ENCODE measurements around the gene YTHDC2. TPM values are rescaled to one million over a fixed set of nuclear protein-coding genes. Genes with fewer than 3 reads are reported as not detected.

Gene YTHDC2
- total and polyA plus RNA-seq, 8 donors, result 17.6 to 49.3 (median 40.5) TPM

DNA sequence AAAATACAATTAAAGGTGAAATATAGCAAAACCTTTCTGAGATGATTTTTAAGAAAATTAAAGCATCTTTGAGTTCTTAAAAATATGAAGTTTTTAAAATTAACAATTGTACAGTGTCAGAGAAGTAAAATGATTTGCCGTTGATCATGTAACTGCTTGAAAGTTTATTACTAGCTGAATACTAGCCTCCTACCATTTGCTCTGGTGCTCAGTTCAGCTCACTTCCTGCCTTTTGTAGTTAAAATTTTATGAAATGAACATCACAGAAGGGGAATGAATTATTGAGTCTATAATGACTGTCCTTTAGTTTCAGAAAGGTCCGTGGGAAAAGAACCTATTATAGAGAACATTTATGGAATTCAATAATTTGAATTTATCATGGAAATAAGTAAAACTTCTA lies 9.7 kb downstream of the YTHDC2 start:
- Histone ChIP-seq H3K9me3 (no peaks in the 10 kb centered on the region), H3K27ac (no peak overlapping the region), H3K27me3 (no peaks in the 10 kb centered on the region), H3K4me1 (peaks cover 0 to 17% of the 10 kb centered on the region in 2 donors), H3K36me3 (peaks cover 0 to 11% of the 10 kb centered on the region in 2 donors), H3K4me3 (no peak overlapping the region)
- intact Hi-C loops (cut with DNase I), result no loop called here
- TF ChIP-seq, protein P1, sequence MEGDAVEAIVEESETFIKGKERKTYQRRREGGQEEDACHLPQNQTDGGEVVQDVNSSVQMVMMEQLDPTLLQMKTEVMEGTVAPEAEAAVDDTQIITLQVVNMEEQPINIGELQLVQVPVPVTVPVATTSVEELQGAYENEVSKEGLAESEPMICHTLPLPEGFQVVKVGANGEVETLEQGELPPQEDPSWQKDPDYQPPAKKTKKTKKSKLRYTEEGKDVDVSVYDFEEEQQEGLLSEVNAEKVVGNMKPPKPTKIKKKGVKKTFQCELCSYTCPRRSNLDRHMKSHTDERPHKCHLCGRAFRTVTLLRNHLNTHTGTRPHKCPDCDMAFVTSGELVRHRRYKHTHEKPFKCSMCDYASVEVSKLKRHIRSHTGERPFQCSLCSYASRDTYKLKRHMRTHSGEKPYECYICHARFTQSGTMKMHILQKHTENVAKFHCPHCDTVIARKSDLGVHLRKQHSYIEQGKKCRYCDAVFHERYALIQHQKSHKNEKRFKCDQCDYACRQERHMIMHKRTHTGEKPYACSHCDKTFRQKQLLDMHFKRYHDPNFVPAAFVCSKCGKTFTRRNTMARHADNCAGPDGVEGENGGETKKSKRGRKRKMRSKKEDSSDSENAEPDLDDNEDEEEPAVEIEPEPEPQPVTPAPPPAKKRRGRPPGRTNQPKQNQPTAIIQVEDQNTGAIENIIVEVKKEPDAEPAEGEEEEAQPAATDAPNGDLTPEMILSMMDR (IDR thresholded peaks at IDR 0.05), result no peak
- no peak for DNase-seq
- ATAC-seq, result no peak

DNA sequence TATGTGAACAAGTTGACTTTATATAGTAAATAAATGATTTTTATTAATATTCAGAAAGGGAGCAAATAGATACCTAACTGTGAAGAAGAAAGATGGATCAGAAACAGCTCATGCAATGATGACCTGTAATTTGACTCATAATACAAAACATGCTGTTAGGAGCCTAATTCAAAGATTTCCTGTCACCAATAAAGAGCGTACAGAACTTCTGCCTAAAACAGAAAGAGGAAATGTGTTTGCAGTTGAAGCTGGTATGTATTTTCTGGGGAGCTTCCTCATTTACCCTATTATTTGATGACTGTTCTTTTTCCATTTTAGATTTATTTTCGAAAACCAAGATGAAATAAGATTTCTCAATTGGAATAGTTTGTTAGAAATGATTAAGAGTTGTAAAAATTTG lies 11.4 kb downstream of the YTHDC2 start:
- peak overlapping the region in 1 of 2 donors; percentile 29 for H3K27ac ChIP-seq
- ATAC-seq, result peak; percentile 47

DNA sequence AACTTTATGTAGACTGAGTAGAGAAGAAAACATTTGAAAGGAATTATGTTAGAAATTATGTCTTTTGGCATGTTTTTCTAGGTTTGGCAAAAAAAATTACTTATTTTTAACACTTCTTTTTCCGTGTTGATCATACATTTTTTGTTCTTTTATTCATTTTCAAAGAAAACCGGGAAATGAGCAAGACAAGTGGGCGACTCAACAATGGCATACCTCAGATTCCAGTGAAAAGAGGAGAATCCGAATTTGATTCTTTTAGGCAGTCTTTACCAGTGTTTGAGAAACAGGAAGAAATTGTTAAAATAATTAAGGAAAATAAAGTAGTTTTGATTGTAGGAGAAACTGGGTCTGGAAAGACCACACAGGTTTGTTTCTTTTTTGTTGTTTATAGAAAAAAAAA lies 12.9 kb downstream of the YTHDC2 start:
- ATAC-seq (no peak), DNase-seq (no peak)
- Histone ChIP-seq H3K36me3 (peaks cover 0 to 16% of the 10 kb centered on the region in 2 donors), H3K27me3 (no peaks in the 10 kb centered on the region), H3K27ac (no peak overlapping the region), H3K9me3 (peaks cover 0 to 8% of the 10 kb centered on the region in 2 donors), H3K4me3 (no peak overlapping the region), H3K4me1 (peaks cover 0 to 17% of the 10 kb centered on the region in 2 donors)
- intact Hi-C loops (cut with DNase I), result no loop called here
- TF ChIP-seq, protein P1 (IDR thresholded peaks at IDR 0.05), result no peak

More for the DNA sequence above, 11.4 kb downstream of the YTHDC2 start:
- Histone ChIP-seq H3K4me3 (no peak overlapping the region), H3K27me3 (no peaks in the 10 kb centered on the region), H3K36me3 (peaks cover 0 to 5% of the 10 kb centered on the region in 2 donors), H3K9me3 (no peaks in the 10 kb centered on the region), H3K4me1 (peaks cover 0 to 17% of the 10 kb centered on the region in 2 donors)
- intact Hi-C loops (cut with DNase I), result no loop called here
- no peak for DNase-seq
- TF ChIP-seq, protein P1 (IDR thresholded peaks at IDR 0.05), result no peak

DNA sequence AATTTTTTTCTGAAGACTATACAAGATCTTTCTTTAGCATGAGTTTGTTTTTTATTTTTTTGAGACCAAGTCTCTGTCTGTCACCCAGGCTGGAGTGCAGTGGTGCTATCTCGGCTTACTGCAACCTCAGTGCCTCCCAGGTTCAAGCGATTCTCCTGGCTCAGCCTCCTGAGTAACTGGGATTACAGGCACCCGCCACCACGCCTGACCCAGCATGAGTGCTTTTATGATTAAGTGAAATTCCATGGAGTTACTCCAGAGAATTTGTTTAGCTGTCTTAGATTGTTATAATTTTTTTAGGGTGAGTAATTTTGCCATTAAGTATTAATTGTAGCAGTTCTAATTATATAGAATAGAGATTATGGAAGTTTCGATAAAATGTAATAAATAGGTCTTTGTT lies 14.3 kb downstream of the YTHDC2 start:
- H3K27me3 ChIP-seq, result no peaks in the 10 kb centered on the region
- ATAC-seq, result no peak
- peaks cover 0 to 17% of the 10 kb centered on the region in 2 donors for H3K4me1 ChIP-seq
- intact Hi-C loops (cut with DNase I), result no loop called here
- TF ChIP-seq, protein P1 (IDR thresholded peaks at IDR 0.05), result no peak
- peaks cover 0 to 16% of the 10 kb centered on the region in 2 donors for H3K36me3 ChIP-seq
- DNase-seq, result no peak
- H3K9me3 ChIP-seq, result peaks cover 0 to 18% of the 10 kb centered on the region in 2 donors
- H3K27ac ChIP-seq, result no peak overlapping the region
- no peak overlapping the region for H3K4me3 ChIP-seq

DNA sequence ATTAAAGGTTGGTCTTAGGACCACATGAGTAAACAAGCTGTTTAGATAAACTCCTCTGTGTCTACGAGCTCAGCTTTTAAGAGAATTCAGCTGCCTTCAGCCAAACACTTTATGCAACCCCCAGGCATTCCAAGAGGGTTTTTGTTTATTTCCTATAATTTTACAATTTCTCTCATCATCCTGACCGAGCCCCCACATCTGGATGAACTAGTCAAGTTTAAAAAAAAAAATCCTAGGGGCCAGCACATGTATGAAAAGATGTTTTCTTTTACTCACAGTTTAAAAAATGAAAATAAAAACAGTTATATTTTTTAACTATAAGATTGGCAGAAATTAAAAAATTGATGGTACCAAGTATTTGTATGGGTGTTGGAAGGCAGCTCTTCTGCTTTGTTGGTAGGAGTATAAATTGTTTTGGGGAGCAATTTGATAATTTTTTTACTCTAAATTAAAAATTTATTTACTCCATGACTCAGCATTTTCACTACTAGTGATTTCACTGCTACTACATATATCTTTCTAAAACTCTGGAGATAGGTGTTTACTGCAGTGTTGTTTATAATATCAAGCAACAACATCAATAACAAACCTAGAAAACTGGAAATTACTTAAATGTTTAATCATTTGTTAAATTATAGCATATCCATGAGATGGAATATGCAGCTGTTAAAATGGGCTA lies 18.1 kb downstream of the YTHDC2 start:
- TF ChIP-seq, protein P1 (IDR thresholded peaks at IDR 0.05), result no peak
- Histone ChIP-seq H3K4me3 (no peak overlapping the region), H3K9me3 (peaks cover 0 to 18% of the 10 kb centered on the region in 2 donors), H3K4me1 (no peaks in the 10 kb centered on the region), H3K27me3 (no peaks in the 10 kb centered on the region), H3K36me3 (peaks cover 0 to 54% of the 10 kb centered on the region in 2 donors), H3K27ac (no peak overlapping the region)
- DNase-seq (no peak), ATAC-seq (no peak)
- intact Hi-C loops (cut with DNase I), result no loop called here

All from left lung (tissue), 10 donors.